Mononuclear cell (primary cell): Measurements from ENCODE around the gene ARHGDIG. TPM values are rescaled to one million over a fixed set of nuclear protein-coding genes. Genes with fewer than 3 reads are reported as not detected.

ENCODE experiments used
- H3K27me3 ChIP-seq: 2 replicates; pipeline ENCODE4 v1.6.0; 2011; ENCODE audit warnings: low read length, control low read depth; ENCODE audit not compliant: insufficient read depth
- H3K4me1 ChIP-seq: 2 replicates; pipeline ENCODE4 v1.5.1; 2011; ENCODE audit warnings: mild to moderate bottlenecking, low read length, control low read depth; ENCODE audit not compliant: insufficient read depth
- H3K4me3 ChIP-seq: 2 replicates; pipeline ENCODE4 v1.5.1; 2011; ENCODE audit warnings: mild to moderate bottlenecking, low read length, moderate library complexity
- H3K9me3 ChIP-seq: 2 replicates; pipeline ENCODE4 v1.5.1; 2011; ENCODE audit warnings: low read depth, mild to moderate bottlenecking, control low read depth, low read length
- total RNA-seq: library from RNA; depleted of rRNA; stranded (reverse); fragments of >200 nt; gene quantifications from one replicate; pipeline ENCODE4 v1.2.3, GENCODE V29; 2012

The ARHGDIG gene
- total RNA-seq, 1 donor = not detected

DNA sequence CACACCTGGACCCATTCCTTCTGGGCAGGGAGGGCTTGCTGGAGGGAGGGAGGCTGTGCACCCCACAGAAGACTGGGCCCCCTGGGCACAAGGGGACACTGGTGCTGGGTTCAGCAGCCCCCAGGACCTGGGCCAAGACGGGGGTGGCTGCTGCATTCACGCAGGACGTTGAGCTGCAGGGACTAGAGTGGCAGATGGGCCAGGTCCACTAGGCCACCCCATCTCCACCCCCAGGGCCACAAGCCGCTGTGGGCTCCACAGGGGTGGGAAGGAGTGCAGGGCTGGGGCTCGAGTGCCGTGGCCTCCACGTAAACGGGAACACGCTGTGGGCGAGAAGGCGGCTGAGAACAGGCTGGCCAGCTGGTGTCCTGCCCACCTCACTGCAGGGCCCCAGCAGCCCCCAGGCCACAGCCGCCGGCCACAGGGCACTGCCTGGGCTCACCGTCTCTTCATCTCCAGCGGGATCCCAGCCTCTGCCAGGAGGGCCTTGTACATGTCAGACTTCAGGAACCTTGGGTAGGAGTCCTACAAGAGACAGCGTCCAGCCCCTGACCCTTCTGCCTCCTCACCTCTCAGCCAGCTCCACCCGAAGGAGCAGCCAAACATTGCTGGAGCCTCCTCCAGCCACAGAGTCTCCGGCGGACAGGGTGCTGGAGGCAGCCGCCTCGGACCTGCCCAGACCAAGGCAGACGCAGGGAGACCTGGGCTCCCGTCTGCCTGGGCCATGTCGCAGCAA, 11.2 kb upstream of the ARHGDIG start:
- H3K27me3 ChIP-seq = no peaks in the 10 kb centered on the region
- no peaks in the 10 kb centered on the region for H3K9me3 ChIP-seq
- no peaks in the 10 kb centered on the region for H3K4me1 ChIP-seq
- no peak overlapping the region for H3K4me3 ChIP-seq

DNA sequence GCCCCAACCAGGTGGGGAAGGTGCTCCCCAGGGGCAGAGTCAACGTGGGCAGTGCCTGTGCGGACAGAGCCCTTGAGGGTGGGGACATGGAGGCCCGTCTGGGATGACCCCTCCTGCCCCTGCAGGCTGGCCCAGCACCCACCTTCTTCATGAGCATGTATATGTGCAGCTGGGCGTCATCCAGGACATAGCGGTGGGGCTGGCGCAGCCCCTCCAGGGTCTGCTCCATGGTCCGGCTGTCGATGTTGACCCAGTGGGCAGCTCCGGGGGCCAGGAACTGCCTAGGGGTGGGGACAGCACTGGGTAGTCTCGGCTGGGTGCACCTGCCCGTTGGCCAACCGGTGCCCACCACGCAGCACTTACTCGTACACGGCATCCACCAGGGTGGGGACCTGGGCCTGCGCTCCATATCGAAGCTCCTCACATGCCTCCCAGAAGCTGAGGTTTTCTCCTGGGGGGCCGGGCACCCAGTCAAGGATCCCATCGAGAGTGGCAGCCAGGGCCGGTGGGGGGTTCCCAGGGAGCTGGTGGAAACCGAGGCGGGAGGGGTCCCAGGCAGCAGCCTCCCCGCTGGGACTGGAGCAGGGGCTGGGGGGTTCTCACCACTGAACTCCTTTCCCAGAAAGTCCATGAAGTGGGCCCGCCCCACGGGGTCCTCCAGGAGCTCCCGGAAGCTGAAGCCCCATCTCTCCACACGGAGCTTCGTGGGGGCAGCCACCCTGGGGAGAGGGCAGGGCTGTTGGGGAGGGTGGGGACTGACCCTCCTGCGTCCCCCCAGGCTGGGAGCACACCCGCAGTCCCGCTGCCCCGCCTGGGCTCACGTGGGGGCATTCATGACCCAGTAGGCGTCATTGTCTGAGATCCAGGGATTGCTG, 9.8 kb upstream of the ARHGDIG start:
- no peaks in the 10 kb centered on the region for H3K27me3 ChIP-seq
- no peaks in the 10 kb centered on the region for H3K9me3 ChIP-seq
- H3K4me1 ChIP-seq = peaks cover 5% of the 10 kb centered on the region
- no peak overlapping the region for H3K4me3 ChIP-seq

DNA sequence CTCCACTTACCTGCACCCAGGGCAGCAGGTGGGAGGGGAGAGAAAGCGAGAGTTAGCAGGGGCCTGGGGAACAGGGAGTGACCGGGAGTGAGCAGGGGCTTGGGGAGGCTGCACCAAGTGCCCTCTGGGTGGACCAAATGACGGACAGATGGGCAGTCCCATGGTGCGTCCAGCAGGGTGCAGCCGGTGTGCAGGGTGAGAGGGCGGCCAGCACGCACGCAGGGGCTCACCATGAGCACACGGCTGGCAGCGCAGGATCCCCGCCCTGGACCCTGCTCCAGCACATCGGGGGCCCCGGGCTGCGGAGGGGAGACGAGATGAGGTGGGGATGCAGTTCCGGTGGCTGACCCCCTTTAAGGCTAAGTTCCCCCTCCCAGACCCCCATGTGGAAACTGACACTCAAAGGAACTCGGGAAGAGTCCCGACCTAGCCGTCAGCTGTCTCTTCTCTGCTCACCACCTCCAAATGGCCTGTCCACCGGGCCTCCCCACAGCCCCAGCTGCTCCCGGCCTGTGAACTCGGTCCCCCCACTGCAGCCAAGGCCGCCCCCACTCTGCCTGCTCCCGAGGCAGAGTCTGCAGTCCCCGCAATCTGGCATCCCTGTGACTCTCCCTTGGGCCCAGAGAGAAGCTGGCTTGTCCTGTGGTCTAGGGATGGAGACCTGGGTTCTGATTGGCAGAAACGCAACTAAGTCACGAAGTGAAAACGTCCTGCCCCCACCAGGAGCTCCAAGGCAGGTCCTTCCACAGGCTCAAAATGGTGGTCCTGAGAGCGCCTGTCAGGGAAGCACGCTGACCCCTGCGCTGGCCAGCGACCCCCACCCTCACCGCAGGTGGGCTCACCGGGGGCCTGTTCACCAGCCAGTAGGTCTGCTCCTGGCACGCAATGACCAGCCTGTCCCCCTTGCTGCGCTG, 7.5 kb upstream of the ARHGDIG start:
- Histone ChIP-seq H3K4me3 (no peak overlapping the region), H3K27me3 (no peaks in the 10 kb centered on the region), H3K4me1 (peaks cover 5% of the 10 kb centered on the region), H3K9me3 (no peaks in the 10 kb centered on the region)

DNA sequence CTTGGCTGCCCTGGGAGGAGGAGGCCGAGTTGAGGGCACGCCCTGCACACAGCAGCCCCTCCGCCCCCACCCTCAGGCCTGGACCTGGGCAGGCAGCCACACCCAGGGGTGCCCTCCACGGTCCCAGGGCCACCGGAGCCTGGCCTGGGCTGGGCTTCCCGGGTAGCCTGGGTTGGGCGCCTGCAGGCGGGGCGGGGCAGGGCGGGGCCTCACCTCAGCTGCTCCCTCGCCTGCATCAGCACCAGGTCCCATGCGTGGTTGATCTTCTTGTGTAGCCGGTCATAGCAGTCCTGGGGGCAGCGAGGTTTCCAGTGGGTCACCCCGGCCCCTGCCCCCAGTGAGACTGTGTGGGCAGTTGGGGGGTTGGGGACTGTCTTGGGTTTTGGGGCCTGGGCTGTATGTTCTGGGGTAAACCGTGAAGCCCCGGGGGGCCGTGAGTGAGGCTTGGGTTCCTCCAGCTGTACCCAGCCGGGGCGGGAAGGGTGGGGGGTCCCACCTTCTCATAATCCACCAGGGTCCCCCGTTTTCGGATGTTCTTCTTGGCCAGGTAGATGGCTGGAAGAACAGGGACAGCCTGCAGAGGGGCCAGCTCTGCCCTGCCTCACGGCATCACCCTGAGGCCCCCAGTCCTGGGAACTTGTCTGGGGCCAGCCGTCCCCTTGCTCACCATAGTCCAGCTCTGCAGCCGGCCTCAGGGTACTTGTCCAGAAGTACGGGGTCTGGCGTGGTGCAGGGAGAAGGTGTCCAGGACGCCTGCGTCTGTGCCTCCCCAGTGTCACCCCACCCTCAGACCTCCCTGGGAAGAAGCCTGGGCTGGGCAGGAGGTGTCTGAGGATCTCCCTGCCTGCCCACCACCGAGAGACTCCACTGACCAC, 6.6 kb upstream of the ARHGDIG start:
- H3K27me3 ChIP-seq = no peaks in the 10 kb centered on the region
- H3K9me3 ChIP-seq = no peaks in the 10 kb centered on the region
- H3K4me3 ChIP-seq = no peak overlapping the region
- H3K4me1 ChIP-seq = peaks cover 5% of the 10 kb centered on the region

DNA sequence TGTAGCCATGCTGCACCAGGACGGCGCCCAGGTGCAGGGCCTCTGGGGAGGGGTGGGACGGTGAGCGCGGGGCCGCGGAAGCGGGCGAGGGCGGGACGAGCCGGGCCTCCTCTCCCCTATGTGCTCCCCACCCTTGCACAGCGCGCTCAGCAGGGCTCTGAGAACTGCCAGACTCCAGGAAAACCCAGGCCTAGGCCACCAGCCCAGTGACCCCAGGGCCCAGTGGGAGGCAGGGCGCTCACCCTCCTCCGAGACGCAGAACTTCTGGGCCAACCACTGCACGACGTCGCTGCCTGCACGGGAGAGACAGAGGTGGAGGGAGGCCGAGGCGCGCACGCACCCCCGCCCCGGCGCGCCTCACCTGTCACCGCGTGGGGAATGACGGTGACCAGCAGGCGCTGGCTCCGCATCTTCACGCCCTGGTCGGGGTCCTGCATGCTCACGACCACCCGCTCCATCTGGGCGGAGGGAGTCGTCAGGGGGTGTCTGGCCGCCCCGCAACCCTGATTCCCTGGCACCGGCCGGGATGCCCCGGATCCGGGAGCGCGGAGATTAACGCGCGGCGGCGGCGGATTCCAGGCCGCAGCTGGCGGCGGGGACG, 5.2 kb upstream of the ARHGDIG start:
- H3K4me1 ChIP-seq = peaks cover 5% of the 10 kb centered on the region
- H3K4me3 ChIP-seq = no peak overlapping the region
- no peaks in the 10 kb centered on the region for H3K9me3 ChIP-seq
- no peaks in the 10 kb centered on the region for H3K27me3 ChIP-seq

DNA sequence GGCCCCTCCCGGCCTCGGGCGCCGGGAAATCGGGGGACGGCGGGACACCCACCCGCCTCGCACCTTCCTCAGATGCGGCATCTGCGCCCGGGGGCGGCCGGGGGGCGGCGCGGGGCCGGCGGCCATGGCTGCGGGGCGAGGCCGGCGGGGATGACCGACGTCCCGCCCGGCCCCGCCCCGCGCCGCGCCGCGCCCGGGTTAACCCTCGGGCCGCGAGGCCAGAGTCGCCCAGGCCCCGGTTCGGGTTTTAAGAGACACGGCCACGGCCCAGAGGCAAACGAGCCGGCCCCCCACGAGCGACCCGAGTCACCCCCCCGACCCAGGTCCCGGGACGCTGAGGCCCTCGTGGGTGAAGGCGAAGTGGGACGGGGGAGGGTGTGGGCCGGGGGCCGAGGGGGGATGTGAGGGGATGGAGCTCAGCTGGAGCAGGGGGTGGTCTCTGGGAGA, 4.6 kb upstream of the ARHGDIG start, which contains the start of gene RGS11:
Gene RGS11, minus strand, starts transcription at position 159 of the 447 bp plus-strand sequence. Its CDS starts 33 bp downstream, at position 126.
- H3K4me3 ChIP-seq = no peak within 1 kb of the TSS
- no peaks in the 10 kb centered on the region for H3K27me3 ChIP-seq
- peaks cover 5% of the 10 kb centered on the region for H3K4me1 ChIP-seq
- no peaks in the 10 kb centered on the region for H3K9me3 ChIP-seq

DNA sequence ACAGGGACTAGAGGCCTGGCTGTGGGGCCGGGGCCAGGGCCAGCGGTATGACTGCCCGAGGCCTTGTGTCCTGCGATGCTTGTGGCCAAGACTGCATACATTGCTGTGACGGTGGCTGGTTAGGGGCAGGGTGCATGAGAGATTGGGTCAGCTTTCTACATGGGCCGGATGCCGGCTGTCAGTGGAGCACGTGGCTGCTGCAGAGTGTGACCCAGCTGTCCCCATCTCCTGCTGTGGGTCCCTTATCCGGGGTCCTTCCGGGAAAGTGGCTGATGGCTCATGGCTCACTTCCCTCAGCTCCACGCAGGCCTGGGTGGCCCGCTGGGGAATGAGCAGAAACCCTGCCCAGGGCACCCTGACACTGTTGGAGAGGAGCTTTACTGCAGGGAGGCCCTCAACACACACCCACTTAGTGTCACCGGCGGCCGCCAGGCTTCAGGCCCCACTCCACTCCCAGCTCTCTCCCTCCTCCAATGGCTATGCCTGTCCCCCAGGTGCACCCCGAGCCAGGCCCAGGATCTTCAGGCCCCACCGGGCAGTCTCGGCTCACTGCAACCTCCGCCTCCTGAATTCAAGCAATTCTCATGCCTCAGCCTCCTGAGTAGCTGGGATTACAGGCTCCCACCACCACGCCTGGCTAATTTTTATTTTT, 3.8 kb upstream of the ARHGDIG start:
- Histone ChIP-seq H3K27me3 (peaks cover 3% of the 10 kb centered on the region), H3K4me1 (peaks cover 5% of the 10 kb centered on the region), H3K9me3 (no peaks in the 10 kb centered on the region), H3K4me3 (no peak overlapping the region)

DNA sequence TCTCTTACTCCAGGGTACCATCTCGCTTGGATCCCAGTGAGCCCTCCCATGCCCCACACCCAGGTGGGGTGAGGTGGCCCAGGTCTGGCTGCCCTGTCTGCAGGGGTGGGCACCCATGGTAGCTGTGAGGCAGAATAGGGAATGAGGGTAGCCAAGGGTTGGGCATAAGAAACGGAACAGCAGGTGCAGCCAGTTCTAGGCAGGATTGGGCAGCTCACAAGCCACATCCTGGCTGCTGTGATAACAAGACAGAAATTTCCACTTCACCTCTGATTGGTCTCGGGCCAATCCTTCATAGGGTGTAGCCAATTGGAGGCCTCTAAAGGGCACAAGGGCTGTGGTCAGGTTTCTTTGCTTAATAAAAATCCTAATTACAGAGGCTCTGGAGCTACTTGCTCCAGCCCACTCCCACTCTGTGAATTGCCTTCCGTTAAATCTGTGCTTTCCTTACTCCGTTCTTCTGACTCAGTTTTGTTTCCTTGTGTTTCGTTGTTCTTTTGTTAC, 1.5 kb upstream of the ARHGDIG start:
- Histone ChIP-seq H3K27me3 (peaks cover 3% of the 10 kb centered on the region), H3K4me1 (peaks cover 5% of the 10 kb centered on the region)

DNA sequence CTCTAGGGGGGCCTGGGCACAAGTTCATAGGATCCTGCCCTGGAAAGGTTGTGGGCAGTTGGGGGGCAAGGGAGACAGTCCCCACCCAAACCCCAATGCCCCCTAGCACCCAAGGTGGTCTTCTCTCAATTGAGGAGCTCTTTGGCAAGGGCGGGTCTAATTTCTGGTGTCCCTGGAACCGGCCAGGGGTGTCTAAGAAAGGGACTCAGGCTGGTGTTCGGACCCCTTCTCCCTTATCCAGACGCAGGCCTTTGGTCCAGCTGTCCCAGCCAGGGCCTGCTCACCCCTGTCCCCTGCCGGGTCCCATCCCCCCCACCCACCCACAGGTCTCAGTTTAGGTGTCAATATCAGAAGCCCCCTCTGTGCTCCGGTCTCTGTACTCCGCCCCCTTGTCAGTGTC, 860 bp upstream of the ARHGDIG start:
- Histone ChIP-seq H3K9me3 (no peaks in the 10 kb centered on the region), H3K4me1 (peaks cover 5% of the 10 kb centered on the region), H3K27me3 (peaks cover 3% of the 10 kb centered on the region), H3K4me3 (no peak overlapping the region)

More for the DNA sequence above, 1.5 kb upstream of the ARHGDIG start:
- Histone ChIP-seq H3K4me3 (no peak overlapping the region), H3K9me3 (no peaks in the 10 kb centered on the region)

DNA sequence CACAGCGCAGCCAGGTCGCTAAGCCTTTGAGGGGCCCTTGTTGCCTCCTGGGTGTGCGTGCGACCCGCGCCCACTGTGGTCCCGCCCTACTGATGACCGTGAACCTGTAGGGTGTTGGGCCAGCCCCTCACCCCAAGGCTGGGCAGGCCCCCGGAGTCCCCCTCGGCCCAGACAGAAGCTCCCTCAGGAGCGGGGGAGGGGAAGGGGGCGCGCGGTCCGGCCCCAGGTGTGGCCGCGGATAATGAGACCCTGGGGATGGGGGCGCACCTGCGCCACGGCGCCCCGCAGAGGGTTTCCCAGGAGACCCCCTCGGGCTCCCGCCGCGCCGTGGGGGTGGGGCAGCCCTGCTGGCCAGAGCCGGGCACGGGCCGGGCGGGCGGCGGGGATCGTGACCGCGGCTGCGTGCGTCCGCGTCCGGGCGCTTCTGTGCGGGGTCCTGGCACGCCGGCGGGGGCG, 358 bp upstream of the ARHGDIG start:
- Histone ChIP-seq H3K4me1 (peaks cover 4% of the 10 kb centered on the region), H3K9me3 (no peaks in the 10 kb centered on the region), H3K4me3 (no peak overlapping the region), H3K27me3 (peaks cover 3% of the 10 kb centered on the region)

DNA sequence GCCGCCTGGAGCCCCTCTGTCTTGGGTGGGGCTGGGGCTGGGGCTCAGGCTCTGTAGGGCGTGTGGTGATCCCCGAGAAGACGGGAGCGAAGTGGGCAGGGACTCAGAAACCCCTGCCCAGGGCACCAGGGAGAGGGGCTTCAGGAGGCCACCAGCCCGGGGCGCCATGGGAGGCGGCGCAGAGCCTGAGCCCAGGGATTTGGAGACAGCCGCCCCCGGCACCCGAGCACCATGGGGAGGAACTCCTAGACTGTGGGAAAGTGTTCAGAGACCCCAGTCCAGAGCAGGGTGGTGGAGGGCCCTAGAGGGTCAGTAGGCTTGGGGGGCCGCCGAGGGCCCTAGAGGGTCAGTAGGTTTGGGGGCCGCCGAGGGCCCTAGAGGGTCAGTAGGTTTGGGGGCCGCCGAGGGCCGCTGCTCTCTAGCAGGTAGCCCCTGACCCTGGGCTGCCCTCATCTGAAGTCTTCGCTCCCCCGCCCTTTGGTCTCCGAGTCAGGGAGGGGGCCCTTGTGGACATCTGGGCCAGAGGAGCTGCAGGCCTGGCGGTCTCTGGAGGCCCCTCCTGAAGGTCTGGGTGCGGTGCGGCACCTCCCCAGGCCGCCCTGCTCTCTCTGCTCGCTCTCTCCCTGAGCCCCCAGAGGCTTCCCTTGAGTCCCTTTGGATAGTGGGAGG, 734 bp downstream of the ARHGDIG start:
- H3K4me1 ChIP-seq = no peaks in the 10 kb centered on the region
- peaks cover 3% of the 10 kb centered on the region for H3K27me3 ChIP-seq
- H3K9me3 ChIP-seq = no peaks in the 10 kb centered on the region
- H3K4me3 ChIP-seq = no peak overlapping the region

DNA sequence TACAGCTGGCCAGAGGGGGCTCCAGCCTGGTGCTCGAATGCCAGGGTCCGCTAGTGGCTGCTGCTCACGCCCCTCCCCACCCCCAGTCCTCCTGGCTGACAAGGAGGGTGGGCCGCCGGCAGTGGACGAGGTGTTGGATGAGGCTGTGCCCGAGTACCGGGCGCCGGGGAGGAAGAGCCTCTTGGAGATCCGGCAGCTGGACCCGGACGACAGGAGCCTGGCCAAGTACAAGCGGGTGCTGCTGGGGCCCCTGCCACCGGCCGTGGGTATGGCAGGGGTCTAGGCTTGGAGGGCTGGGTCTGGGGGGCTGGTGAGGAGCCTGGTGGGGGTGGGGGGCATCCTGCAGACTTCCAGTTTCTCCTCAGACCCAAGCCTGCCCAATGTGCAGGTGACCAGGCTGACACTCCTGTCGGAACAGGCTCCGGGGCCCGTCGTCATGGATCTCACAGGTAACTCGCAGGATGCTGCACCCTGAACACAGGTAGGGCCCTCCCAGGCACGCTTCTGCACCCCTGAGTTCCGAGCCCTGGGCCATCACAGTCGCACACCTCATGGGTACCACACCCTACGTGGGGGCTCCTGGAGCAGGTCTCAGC, 1.4 kb downstream of the ARHGDIG start:
- peaks cover 3% of the 10 kb centered on the region for H3K27me3 ChIP-seq
- H3K9me3 ChIP-seq = no peaks in the 10 kb centered on the region
- H3K4me3 ChIP-seq = no peak overlapping the region
- H3K4me1 ChIP-seq = no peaks in the 10 kb centered on the region
